ENCODE data around the gene LRP1B.

DNA sequence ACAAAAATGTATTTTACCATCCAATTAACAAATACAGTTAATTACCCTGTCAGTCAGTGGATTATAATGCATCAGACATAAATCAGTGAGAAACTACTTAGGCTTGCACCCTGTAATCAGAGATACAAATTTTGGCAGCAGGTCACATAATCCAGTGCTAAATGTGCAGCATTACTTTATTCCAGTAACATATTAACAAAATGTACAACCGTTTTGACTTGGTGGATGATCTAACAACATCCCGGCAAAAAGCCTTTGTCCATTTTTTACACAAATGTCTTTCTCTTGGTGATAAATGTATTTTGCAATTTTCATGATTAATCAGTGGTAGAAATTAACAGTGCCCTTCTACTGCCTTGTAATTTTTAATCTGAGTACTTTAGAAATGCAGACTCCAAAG, 162.8 kb downstream of the LRP1B start:
- TF ChIP-seq POLR2AphosphoS5 (IDR thresholded peaks at IDR 0.05; ENCODE audit: low read depth, low read length) (no peak), TAF1 (IDR thresholded peaks at IDR 0.05; ENCODE audit: borderline replicate concordance, insufficient read depth, low read length) (no peak), SIN3A (IDR thresholded peaks at IDR 0.05; ENCODE audit: borderline replicate concordance, insufficient read depth, low read length) (no peak)
- TF ChIP-seq, protein P1, sequence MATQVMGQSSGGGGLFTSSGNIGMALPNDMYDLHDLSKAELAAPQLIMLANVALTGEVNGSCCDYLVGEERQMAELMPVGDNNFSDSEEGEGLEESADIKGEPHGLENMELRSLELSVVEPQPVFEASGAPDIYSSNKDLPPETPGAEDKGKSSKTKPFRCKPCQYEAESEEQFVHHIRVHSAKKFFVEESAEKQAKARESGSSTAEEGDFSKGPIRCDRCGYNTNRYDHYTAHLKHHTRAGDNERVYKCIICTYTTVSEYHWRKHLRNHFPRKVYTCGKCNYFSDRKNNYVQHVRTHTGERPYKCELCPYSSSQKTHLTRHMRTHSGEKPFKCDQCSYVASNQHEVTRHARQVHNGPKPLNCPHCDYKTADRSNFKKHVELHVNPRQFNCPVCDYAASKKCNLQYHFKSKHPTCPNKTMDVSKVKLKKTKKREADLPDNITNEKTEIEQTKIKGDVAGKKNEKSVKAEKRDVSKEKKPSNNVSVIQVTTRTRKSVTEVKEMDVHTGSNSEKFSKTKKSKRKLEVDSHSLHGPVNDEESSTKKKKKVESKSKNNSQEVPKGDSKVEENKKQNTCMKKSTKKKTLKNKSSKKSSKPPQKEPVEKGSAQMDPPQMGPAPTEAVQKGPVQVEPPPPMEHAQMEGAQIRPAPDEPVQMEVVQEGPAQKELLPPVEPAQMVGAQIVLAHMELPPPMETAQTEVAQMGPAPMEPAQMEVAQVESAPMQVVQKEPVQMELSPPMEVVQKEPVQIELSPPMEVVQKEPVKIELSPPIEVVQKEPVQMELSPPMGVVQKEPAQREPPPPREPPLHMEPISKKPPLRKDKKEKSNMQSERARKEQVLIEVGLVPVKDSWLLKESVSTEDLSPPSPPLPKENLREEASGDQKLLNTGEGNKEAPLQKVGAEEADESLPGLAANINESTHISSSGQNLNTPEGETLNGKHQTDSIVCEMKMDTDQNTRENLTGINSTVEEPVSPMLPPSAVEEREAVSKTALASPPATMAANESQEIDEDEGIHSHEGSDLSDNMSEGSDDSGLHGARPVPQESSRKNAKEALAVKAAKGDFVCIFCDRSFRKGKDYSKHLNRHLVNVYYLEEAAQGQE (IDR thresholded peaks at IDR 0.05; ENCODE audit: insufficient read depth in 1 of 2, low read depth in 2 of 2, low read length in 2 of 2): no peak

All from PFSK-1 (cell line).